Measurements from ENCODE around the gene ZNF516.
"Not testable (repeated sequence)": the region's sequence is repeated elsewhere in the genome, so short reads cannot be mapped to it uniquely, and the experiment has no call there.

ZNF516 gene

GRCh38 chr18:76495006-76495370 lies at the start of gene ZNF516:
Gene ZNF516, minus strand, starts transcription at chr18:76495242. Its CDS starts 52,188 bp downstream, at chr18:76443054.
- no peak for DNase-seq

GRCh38 chr18:76538846-76539245 lies 43.8 kb upstream of the ZNF516 start:
- DNase-seq = no peak

GRCh38 chr18:76537621-76538020 lies 42.6 kb upstream of the ZNF516 start:
- DNase-seq = no peak

- not testable (repeated sequence) for DNase-seq
Observed at GRCh38 chr18:76536593-76536992, 41.6 kb upstream of the ZNF516 start.

- DNase-seq = no peak
Observed at GRCh38 chr18:76532875-76533274, 37.8 kb upstream of the ZNF516 start.

GRCh38 chr18:76530846-76531245 lies 35.8 kb upstream of the ZNF516 start:
- no peak for DNase-seq

GRCh38 chr18:76530391-76530790 lies 35.3 kb upstream of the ZNF516 start:
- no peak for DNase-seq

GRCh38 chr18:76529433-76529811 lies 34.4 kb upstream of the ZNF516 start:
- no peak for DNase-seq

- peak; percentile 31 for DNase-seq
Observed at GRCh38 chr18:76528477-76529432, 33.7 kb upstream of the ZNF516 start.

- no peak for DNase-seq
Observed at GRCh38 chr18:76525911-76526310, 30.9 kb upstream of the ZNF516 start.

- peak; percentile 86 for DNase-seq
Observed at GRCh38 chr18:76524900-76525698, 30.1 kb upstream of the ZNF516 start.

GRCh38 chr18:76524477-76524876 lies 29.4 kb upstream of the ZNF516 start:
- DNase-seq = no peak

GRCh38 chr18:76522551-76522950 lies 27.5 kb upstream of the ZNF516 start:
- DNase-seq = no peak

GRCh38 chr18:76522122-76522503 lies 27.1 kb upstream of the ZNF516 start:
- DNase-seq = peak; percentile 38

- no peak for DNase-seq
Observed at GRCh38 chr18:76521417-76522121, 26.5 kb upstream of the ZNF516 start.

GRCh38 chr18:76518860-76519538 lies 24.0 kb upstream of the ZNF516 start:
- DNase-seq = no peak

GRCh38 chr18:76518123-76518859 lies 23.2 kb upstream of the ZNF516 start:
- DNase-seq = peak; percentile 54

- no peak for DNase-seq
Observed at GRCh38 chr18:76515576-76515975, 20.5 kb upstream of the ZNF516 start.

- DNase-seq = no peak
Observed at GRCh38 chr18:76514573-76514972, 19.5 kb upstream of the ZNF516 start.

- DNase-seq = no peak
Observed at GRCh38 chr18:76507830-76508385, 12.9 kb upstream of the ZNF516 start.

- DNase-seq = no peak
Observed at GRCh38 chr18:76506974-76507764, 12.1 kb upstream of the ZNF516 start.

Data from NCI-H2107 (cell line).